A549 (cell line): ENCODE data around the gene SHTN1. TPM values are rescaled to one million over a fixed set of nuclear protein-coding genes. Genes with fewer than 3 reads are reported as not detected.

ENCODE experiments used
- ATAC-seq, 2 experiments: fragments of 200-7000 bp in 1 of 2; fragments of >200 bp in 1 of 2; cut with Nextera tagmentation in 1 of 2; cut with Tn5 transposase in 1 of 2; 3 replicates each; pipeline versions ENCODE4 v1.8.0 to v1.9.1; 2018 to 2020; ENCODE audit warnings: mild to moderate bottlenecking in 1 of 2, moderate library complexity in 1 of 2
- CTCF ChIA-PET: fragments of 300-600 bp; sonication (Branson Sonifier 250); formaldehyde crosslinking; extraction: SDS; loops from one replicate; lab custom pipeline; 2021; ENCODE audit warnings: antibody characterized with exemption, inconsistent platforms; lab: Yijun Ruan, JAX
- POLR2A ChIA-PET: fragments of 350-600 bp; formaldehyde crosslinking; extraction: SDS; loops from one replicate; lab custom pipeline; 2021; ENCODE audit warnings: antibody characterized with exemption, inconsistent platforms; lab: Yijun Ruan, JAX
- DNase-seq, 2 experiments: peaks; one replicate each; pipeline versions ENCODE4 v3.0.0 to v3.0.0-alpha.2; 2011 to 2016; ENCODE audit warnings: low read depth in 1 of 2, low spot score in 1 of 2
- FAIRE-seq: peaks from 2 replicates; lab custom pipeline; 2011; peaks lifted over from hg19 to GRCh38; lab: Jason Lieb, UNC
- H3K27ac ChIP-seq, 2 experiments: fragments of >200 bp; sonication (Bioruptor Twin); formaldehyde crosslinking; 3 replicates each; pipeline ENCODE4 v1.5.1; 2016 to 2017
- H3K4me1 ChIP-seq: fragments of >200 bp; sonication (Bioruptor Twin); formaldehyde crosslinking; 3 replicates; pipeline ENCODE4 v1.6.1; 2016
- H3K4me2 ChIP-seq: fragments of >200 bp; sonication (Bioruptor Twin); formaldehyde crosslinking; 3 replicates; pipeline ENCODE4 v1.6.1; 2016
- H3K4me3 ChIP-seq: fragments of >200 bp; sonication (Bioruptor Twin); formaldehyde crosslinking; 3 replicates; pipeline ENCODE4 v1.5.1; 2016
- H3K9me3 ChIP-seq: fragments of >200 bp; sonication (Bioruptor Twin); formaldehyde crosslinking; 3 replicates; pipeline ENCODE4 v1.6.1; 2016
- BCL3 ChIP-seq: fragments of >200 bp; sonication (Bioruptor Twin); formaldehyde crosslinking; IDR thresholded peaks from 3 replicates; pipeline ENCODE4 v1.6.1; 2016
- BHLHE40 ChIP-seq: IDR thresholded peaks from 2 replicates; pipeline ENCODE4 v1.6.1; 2012; ENCODE audit warnings: low read depth, low read length, inconsistent platforms
- CHD2 ChIP-seq: fragments of 150-350 bp; IDR thresholded peaks from 2 replicates; pipeline ENCODE4 v1.6.1; 2014; ENCODE audit warnings: low read length; ENCODE audit not compliant: partially characterized antibody
- E2F6 ChIP-seq: IDR thresholded peaks from 2 replicates; pipeline ENCODE4 v1.6.1; 2012; ENCODE audit warnings: low read depth, borderline replicate concordance
- EP300 ChIP-seq, 2 experiments: fragments of >200 bp; sonication (Bioruptor Twin); formaldehyde crosslinking; IDR thresholded peaks; 2 replicates in 1 of 2; 3 replicates in 1 of 2; pipeline ENCODE4 v1.6.1; 2016 to 2017
- ESRRA ChIP-seq: fragments of 150-350 bp; IDR thresholded peaks from 2 replicates; pipeline ENCODE4 v1.6.1; 2014; ENCODE audit warnings: mild to moderate bottlenecking, low read length, borderline replicate concordance
- FOSL2 ChIP-seq, 2 experiments: fragments of 450-650 bp in 1 of 2; fragments of >200 bp in 1 of 2; sonication (Bioruptor Twin) in 1 of 2; formaldehyde crosslinking; IDR thresholded peaks; 2 replicates each; pipeline versions ENCODE4 v1.5.0 to v1.6.1; 2016 to 2020; ENCODE audit warnings: mild to moderate bottlenecking in 1 of 2, moderate library complexity in 1 of 2
- HOXA7 ChIP-seq: fragments of 250-450 bp; sonication (Bioruptor Pico); IDR thresholded peaks from 2 replicates; pipeline ENCODE4 v1.5.0; 2020; ENCODE audit warnings: mild to moderate bottlenecking, moderate library complexity
- HOXB13 ChIP-seq: fragments of 250-450 bp; sonication (Bioruptor Pico); IDR thresholded peaks from 2 replicates; pipeline ENCODE4 v1.5.0; 2020; ENCODE audit warnings: low read depth, mild to moderate bottlenecking, moderate library complexity
- HOXB5 ChIP-seq: fragments of 250-450 bp; sonication (Bioruptor Pico); IDR thresholded peaks from 2 replicates; pipeline ENCODE4 v1.5.0; 2020; ENCODE audit warnings: mild to moderate bottlenecking, moderate library complexity
- JUNB ChIP-seq: fragments of >200 bp; sonication (Bioruptor Twin); formaldehyde crosslinking; IDR thresholded peaks from 2 replicates; pipeline ENCODE4 v1.6.1; 2016
- KDM1A ChIP-seq: fragments of 200-600 bp; sonication (generic); IDR thresholded peaks from 2 replicates; pipeline ENCODE4 v1.6.1; 2016; ENCODE audit warnings: low read depth, mild to moderate bottlenecking
- KDM5A ChIP-seq: fragments of 200-600 bp; sonication (generic); IDR thresholded peaks from 2 replicates; pipeline ENCODE4 v1.6.1; 2016; ENCODE audit warnings: antibody characterized with exemption, mild to moderate bottlenecking
- MAFK ChIP-seq: fragments of 450-650 bp; IDR thresholded peaks from 2 replicates; pipeline ENCODE4 v1.6.1; 2014; ENCODE audit not compliant: partially characterized antibody
- MAX ChIP-seq: IDR thresholded peaks from 2 replicates; pipeline ENCODE4 v1.6.1; 2012
- MAZ ChIP-seq: fragments of 150-350 bp; IDR thresholded peaks from 2 replicates; pipeline ENCODE4 v1.6.1; 2014; ENCODE audit warnings: antibody characterized with exemption, low read depth, low read length, borderline replicate concordance
- MYC ChIP-seq: IDR thresholded peaks from 2 replicates; pipeline ENCODE4 v1.6.1; 2012; ENCODE audit warnings: mild to moderate bottlenecking, inconsistent platforms, low read length, improper control_type of control experiment, borderline replicate concordance
- NFE2L2 ChIP-seq: fragments of 150-350 bp; conservative IDR thresholded peaks from 2 replicates; pipeline ENCODE4 v1.6.1; 2014; ENCODE audit warnings: low read length
- NPAS2 ChIP-seq: fragments of 250-450 bp; sonication (Bioruptor Pico); IDR thresholded peaks from 2 replicates; pipeline ENCODE4 v1.8.0; 2022; ENCODE audit warnings: mild to moderate bottlenecking, moderate library complexity, borderline replicate concordance
- POLR2A ChIP-seq: IDR thresholded peaks from 2 replicates; pipeline ENCODE4 v1.6.1; 2012; ENCODE audit warnings: mild to moderate bottlenecking, low read length
- RARB ChIP-seq: fragments of 250-450 bp; sonication (Bioruptor Pico); IDR thresholded peaks from 2 replicates; pipeline ENCODE4 v1.8.0; 2021; ENCODE audit warnings: mild to moderate bottlenecking, moderate library complexity
- RNF2 ChIP-seq: fragments of 200-600 bp; sonication (generic); IDR thresholded peaks from 2 replicates; pipeline ENCODE4 v1.6.1; 2016; ENCODE audit warnings: low read depth, mild to moderate bottlenecking, antibody characterized with exemption, moderate library complexity, borderline replicate concordance
- SMC3 ChIP-seq: fragments of >200 bp; sonication (Bioruptor Twin); formaldehyde crosslinking; IDR thresholded peaks from 3 replicates; pipeline ENCODE4 v1.6.1; 2018; ENCODE audit warnings: inconsistent platforms
- TFCP2L1 ChIP-seq: fragments of 250-450 bp; sonication (Bioruptor Pico); IDR thresholded peaks from 2 replicates; pipeline ENCODE4 v1.5.0; 2021; ENCODE audit warnings: mild to moderate bottlenecking
- TP53 ChIP-seq: fragments of 250-450 bp; sonication (Bioruptor Pico); IDR thresholded peaks from 2 replicates; pipeline ENCODE4 v1.5.0; 2021; ENCODE audit warnings: mild to moderate bottlenecking, moderate library complexity
- USF2 ChIP-seq: fragments of 450-650 bp; IDR thresholded peaks from 2 replicates; pipeline ENCODE4 v1.6.1; 2014; ENCODE audit warnings: antibody characterized with exemption
- ZFP36 ChIP-seq: fragments of 450-650 bp; IDR thresholded peaks from 2 replicates; pipeline ENCODE4 v1.6.1; 2014; ENCODE audit warnings: borderline replicate concordance; ENCODE audit not compliant: partially characterized antibody
- WGBS: methylation state at CpG from one replicate; pipeline ENCODE4 v1.1.6; 2017; ENCODE audit errors: missing lambda C conversion rate; 5-methylcytosine and 5-hydroxymethylcytosine counted together
- polyA plus RNA-seq, 4 experiments: library from polyadenylated mRNA; depleted of rRNA in 3 of 4; stranded (reverse); fragments of >200 nt; fragmentation: RNase III in 1 of 4; extraction: RNeasy Plus Mini Kit Qiagen cat#74134 plus additional on column Dnase treatment in 1 of 4; gene quantifications; 2 replicates in 3 of 4; 3 replicates in 1 of 4; pipeline ENCODE4 v1.2.3, GENCODE V29; 2011 to 2017

Gene SHTN1
- polyA plus RNA-seq, 2 of the 4 experiments (the other 2 are of a cell fraction), result 21.7 to 63.1 TPM

- H3K4me1 ChIP-seq, result peaks cover 22% of the 10 kb centered on the region
- DNase-seq (no peak), ATAC-seq (no peak), FAIRE-seq (no peak)
- no peak for TF ChIP-seq RARB (CRISPR knock-in tag)
- no peak for TF ChIP-seq KDM5A
- no peak for TF ChIP-seq MAZ
- WGBS, result 83% methylated on average over 7 of the region's 7 CpGs
- no peak overlapping the region for H3K4me2 ChIP-seq
- no peak overlapping the region for H3K4me3 ChIP-seq
- ChIA-PET POLR2A (no interaction called here), CTCF (interaction anchor here (1.5 kb wide), 1 partner anchor 284 kb away, joined by 6 read pairs; no protein-coding TSS in a partner anchor)
- no peaks in the 10 kb centered on the region for H3K9me3 ChIP-seq
- H3K27ac ChIP-seq, result no peak overlapping the region
Observed at GRCh38 chr10:116891208-116891607, 113.8 kb downstream of the SHTN1 start.

- FAIRE-seq, result no peak
- no peak for TF ChIP-seq E2F6
- TF ChIP-seq USF2, result no peak
- no peak for TF ChIP-seq ESRRA
- TF ChIP-seq SMC3, result no peak
- no peak for TF ChIP-seq MAFK
- TF ChIP-seq, all 56 proteins: peak for 0
- WGBS, result 54% methylated on average over 3 of the region's 3 CpGs
- ChIA-PET POLR2A (interaction anchor here (1.0 to 1.4 kb wide), 4 partner anchors 40 to 277 kb away, joined by 3 to 8 read pairs (median 4); partner anchors contain the start of genes ENO4 and HSPA12A), CTCF (interaction anchor here (1.0 to 1.1 kb wide), 3 partner anchors 37 to 285 kb away, joined by 3 to 8 read pairs (median 3); no protein-coding TSS in a partner anchor)
- H3K27ac ChIP-seq, result peak overlapping the region in 1 of 2 experiments; percentile 66; a peak in 4 of 6 replicates
- peaks cover 22% of the 10 kb centered on the region for H3K4me1 ChIP-seq
- ATAC-seq, result peak; percentile 11 to 41; a peak in 3 of 6 replicates
- H3K4me3 ChIP-seq, result no peak overlapping the region
- H3K9me3 ChIP-seq, result no peaks in the 10 kb centered on the region
- DNase-seq, result no peak
- peak overlapping the region; percentile 63 for H3K4me2 ChIP-seq
Observed at GRCh38 chr10:116889066-116889465, 115.9 kb downstream of the SHTN1 start.

- DNase-seq (peak; percentile 61 to 64), ATAC-seq (peak; percentile 93 to 95), FAIRE-seq (peak; percentile 23)
- Histone ChIP-seq H3K4me2 (peak overlapping the region; percentile 63), H3K4me1 (peaks cover 22% of the 10 kb centered on the region), H3K27ac (peak overlapping the region in 1 of 2 experiments; percentile 66; a peak in 4 of 6 replicates), H3K9me3 (no peaks in the 10 kb centered on the region), H3K4me3 (no peak overlapping the region)
- 14% methylated on average over 7 of the region's 7 CpGs for WGBS
- ChIA-PET CTCF (interaction anchor here (0.6 to 1.1 kb wide), 4 partner anchors 29 to 286 kb away, joined by 3 to 8 read pairs (median 3); no protein-coding TSS in a partner anchor), POLR2A (interaction anchor here (1.0 to 1.4 kb wide), 4 partner anchors 39 to 277 kb away, joined by 3 to 8 read pairs (median 4); partner anchors contain the start of genes ENO4 and HSPA12A)
- TF ChIP-seq ZFP36 (no peak), MYC (no peak), NFE2L2 (0 out of 2 replicates have a peak, but pooled peaks have one; percentile 24), TFCP2L1 (CRISPR knock-in tag) (no peak), HOXA7 (CRISPR knock-in tag) (no peak), TP53 (CRISPR knock-in tag) (no peak), EP300 (IDR thresholded peaks at IDR 0.05) (no peak), E2F6 (no peak), RNF2 (no peak), POLR2A (no peak), KDM1A (no peak), MAFK (peak; percentile 58), NPAS2 (CRISPR knock-in tag) (no peak), JUNB (peak; percentile 87), BCL3 (0 out of 3 replicates have a peak, but pooled peaks have one; percentile 70), CHD2 (no peak), USF2 (no peak), ESRRA (no peak), HOXB5 (CRISPR knock-in tag) (no peak), SMC3 (peak; percentile 25; the same call in 1 of the 3 replicates), MAX (peak; percentile 31; the same call in 1 of the 2 replicates), FOSL2 (IDR thresholded peaks at IDR 0.05) (peak; percentile 74), FOSL2 (CRISPR knock-in tag; IDR thresholded peaks at IDR 0.05) (peak; percentile 83), BHLHE40 (no peak), KDM5A (no peak), HOXB13 (CRISPR knock-in tag) (no peak)
Observed at GRCh38 chr10:116888380-116889055, 116.5 kb downstream of the SHTN1 start.
